ENCODE results near the gene NEK3.

DNA sequence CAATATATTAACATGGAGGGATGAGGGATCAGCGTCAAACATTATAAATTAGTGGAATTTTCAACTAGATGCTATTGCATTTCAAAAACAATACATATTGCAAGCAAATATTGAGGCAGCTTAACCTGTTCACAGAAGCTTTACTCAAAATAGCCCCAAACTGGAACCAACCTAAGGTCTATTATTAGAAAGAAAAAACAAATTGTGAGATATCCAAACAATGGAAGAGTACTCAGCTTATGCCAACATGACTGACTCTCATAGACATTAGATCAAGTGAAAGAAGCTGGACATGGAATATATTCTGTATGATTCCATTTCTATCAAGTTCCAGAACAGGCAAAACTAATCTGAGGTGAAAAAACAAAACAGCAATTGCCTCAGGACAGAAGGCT is 27.6 kb upstream of the NEK3 start:
- TF ChIP-seq GABPA (IDR thresholded peaks at IDR 0.05 in 1 of 2, conservative IDR thresholded peaks at IDR 0.05 in 1 of 2) (no peak), EGR1 (IDR thresholded peaks at IDR 0.05; ENCODE audit: low read depth in 2 of 2) (no peak), SP1 (IDR thresholded peaks at IDR 0.05) (no peak), YY1 (IDR thresholded peaks at IDR 0.05) (no peak), RAD21 (IDR thresholded peaks at IDR 0.05) (no peak)
- TF ChIP-seq, protein P1, sequence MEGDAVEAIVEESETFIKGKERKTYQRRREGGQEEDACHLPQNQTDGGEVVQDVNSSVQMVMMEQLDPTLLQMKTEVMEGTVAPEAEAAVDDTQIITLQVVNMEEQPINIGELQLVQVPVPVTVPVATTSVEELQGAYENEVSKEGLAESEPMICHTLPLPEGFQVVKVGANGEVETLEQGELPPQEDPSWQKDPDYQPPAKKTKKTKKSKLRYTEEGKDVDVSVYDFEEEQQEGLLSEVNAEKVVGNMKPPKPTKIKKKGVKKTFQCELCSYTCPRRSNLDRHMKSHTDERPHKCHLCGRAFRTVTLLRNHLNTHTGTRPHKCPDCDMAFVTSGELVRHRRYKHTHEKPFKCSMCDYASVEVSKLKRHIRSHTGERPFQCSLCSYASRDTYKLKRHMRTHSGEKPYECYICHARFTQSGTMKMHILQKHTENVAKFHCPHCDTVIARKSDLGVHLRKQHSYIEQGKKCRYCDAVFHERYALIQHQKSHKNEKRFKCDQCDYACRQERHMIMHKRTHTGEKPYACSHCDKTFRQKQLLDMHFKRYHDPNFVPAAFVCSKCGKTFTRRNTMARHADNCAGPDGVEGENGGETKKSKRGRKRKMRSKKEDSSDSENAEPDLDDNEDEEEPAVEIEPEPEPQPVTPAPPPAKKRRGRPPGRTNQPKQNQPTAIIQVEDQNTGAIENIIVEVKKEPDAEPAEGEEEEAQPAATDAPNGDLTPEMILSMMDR (IDR thresholded peaks at IDR 0.05; ENCODE audit: low read depth, low read length, missing input control), result no peak
- TF ChIP-seq, protein P2, sequence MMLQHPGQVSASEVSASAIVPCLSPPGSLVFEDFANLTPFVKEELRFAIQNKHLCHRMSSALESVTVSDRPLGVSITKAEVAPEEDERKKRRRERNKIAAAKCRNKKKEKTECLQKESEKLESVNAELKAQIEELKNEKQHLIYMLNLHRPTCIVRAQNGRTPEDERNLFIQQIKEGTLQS (IDR thresholded peaks at IDR 0.05), result no peak
- TF ChIP-seq, protein P3, sequence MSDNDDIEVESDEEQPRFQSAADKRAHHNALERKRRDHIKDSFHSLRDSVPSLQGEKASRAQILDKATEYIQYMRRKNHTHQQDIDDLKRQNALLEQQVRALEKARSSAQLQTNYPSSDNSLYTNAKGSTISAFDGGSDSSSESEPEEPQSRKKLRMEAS (IDR thresholded peaks at IDR 0.05), result no peak
